Subcutaneous abdominal adipose tissue (tissue), 5 donors: ENCODE measurements around the gene RNF208.

Experiments
- H3K27ac ChIP-seq: one replicate; pipeline ENCODE4 v1.7.0; 2013; ENCODE audit warnings: low read depth, mild to moderate bottlenecking, inconsistent platforms, low read length, moderate library complexity
- H3K27me3 ChIP-seq, 5 donors: one replicate each; pipeline ENCODE4 v1.7.0; 2013; ENCODE audit warnings: low read length in 5 of 5, inconsistent platforms in 1 of 5; ENCODE audit not compliant: control insufficient read depth in 5 of 5, insufficient read depth in 4 of 5
- H3K36me3 ChIP-seq, 5 donors: one replicate each; pipeline ENCODE4 v1.7.0; 2013; ENCODE audit warnings: low read length in 5 of 5; ENCODE audit not compliant: control insufficient read depth in 5 of 5, insufficient read depth in 5 of 5
- H3K4me1 ChIP-seq, 5 donors: one replicate each; pipeline ENCODE4 v1.7.0; 2013; ENCODE audit warnings: low read length in 5 of 5, mild to moderate bottlenecking in 3 of 5, moderate library complexity in 1 of 5; ENCODE audit not compliant: control insufficient read depth in 5 of 5, insufficient read depth in 5 of 5
- H3K4me3 ChIP-seq, 5 donors: one replicate each; pipeline ENCODE4 v1.7.0; 2013; ENCODE audit warnings: low read length in 5 of 5, low read depth in 1 of 5
- H3K9ac ChIP-seq, 5 donors: one replicate each; pipeline ENCODE4 v1.7.0; 2013; ENCODE audit warnings: low read length in 5 of 5, mild to moderate bottlenecking in 4 of 5, moderate library complexity in 3 of 5
- H3K9me3 ChIP-seq, 5 donors: one replicate each; pipeline ENCODE4 v1.7.0; 2013; ENCODE audit warnings: low read length in 5 of 5; ENCODE audit not compliant: control insufficient read depth in 5 of 5
- donor health status: healthy.
- donor health status: healthy.
- donor health status: healthy.
- donor health status: healthy.
- donor health status: healthy.

Gene RNF208

DNA sequence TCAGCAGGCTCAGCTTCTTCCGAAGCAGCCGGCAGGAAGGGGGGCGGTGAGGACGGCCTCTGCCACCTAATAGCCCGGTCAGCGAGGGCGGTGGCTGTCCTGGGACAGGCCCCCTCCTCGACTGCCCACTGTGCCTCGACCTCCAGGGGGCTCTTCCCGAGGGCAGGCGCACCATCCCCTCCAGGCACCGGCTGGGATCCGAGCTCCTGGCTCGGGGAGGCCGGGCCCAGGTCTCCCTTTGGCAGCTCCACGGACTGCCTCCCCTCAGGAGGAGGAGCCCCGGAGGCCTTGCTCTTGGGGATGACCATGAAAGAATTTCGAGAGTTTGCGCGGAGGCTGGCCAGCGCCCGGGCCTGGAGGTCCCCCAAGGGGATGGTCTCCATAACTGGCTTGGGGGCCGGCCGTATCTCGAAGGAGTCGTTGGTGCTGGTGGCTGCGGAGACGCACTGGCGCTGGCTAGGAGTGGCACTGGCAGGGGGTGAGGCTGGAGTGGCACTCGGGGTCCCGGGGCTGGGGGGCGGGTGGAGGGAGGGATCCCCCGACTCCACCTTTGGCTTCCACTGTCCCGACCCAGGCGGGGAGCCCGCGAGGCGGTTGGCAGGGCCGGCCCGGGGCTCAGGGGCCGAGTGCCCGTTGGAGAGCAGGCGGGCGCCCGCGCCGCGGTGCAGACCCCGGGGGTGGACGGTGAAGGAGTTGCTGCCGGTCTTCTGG, 22.5 kb downstream of the RNF208 start:
- H3K4me1 ChIP-seq = peaks cover 7 to 64% (median 51%) of the 10 kb centered on the region in 5 donors
- peak overlapping the region in 2 of 5 donors; percentile 20 to 35 for H3K9ac ChIP-seq
- no peaks in the 10 kb centered on the region for H3K27me3 ChIP-seq
- H3K27ac ChIP-seq = no peak overlapping the region
- H3K4me3 ChIP-seq = peak overlapping the region in 3 of 5 donors; percentile 39 to 60 (median 48)
- H3K9me3 ChIP-seq = no peaks in the 10 kb centered on the region
- H3K36me3 ChIP-seq = no peaks in the 10 kb centered on the region

GRCh38 chr9:137198902-137199283, 23.1 kb downstream of the RNF208 start:
- Histone ChIP-seq H3K4me1 (peaks cover under 1 to 57% (median 45%) of the 10 kb centered on the region in 5 donors), H3K9me3 (no peaks in the 10 kb centered on the region), H3K4me3 (peak overlapping the region in 1 of 5 donors; percentile 48), H3K36me3 (no peaks in the 10 kb centered on the region), H3K9ac (peak overlapping the region in 2 of 5 donors; percentile 17 to 35), H3K27me3 (no peaks in the 10 kb centered on the region), H3K27ac (no peak overlapping the region)

DNA sequence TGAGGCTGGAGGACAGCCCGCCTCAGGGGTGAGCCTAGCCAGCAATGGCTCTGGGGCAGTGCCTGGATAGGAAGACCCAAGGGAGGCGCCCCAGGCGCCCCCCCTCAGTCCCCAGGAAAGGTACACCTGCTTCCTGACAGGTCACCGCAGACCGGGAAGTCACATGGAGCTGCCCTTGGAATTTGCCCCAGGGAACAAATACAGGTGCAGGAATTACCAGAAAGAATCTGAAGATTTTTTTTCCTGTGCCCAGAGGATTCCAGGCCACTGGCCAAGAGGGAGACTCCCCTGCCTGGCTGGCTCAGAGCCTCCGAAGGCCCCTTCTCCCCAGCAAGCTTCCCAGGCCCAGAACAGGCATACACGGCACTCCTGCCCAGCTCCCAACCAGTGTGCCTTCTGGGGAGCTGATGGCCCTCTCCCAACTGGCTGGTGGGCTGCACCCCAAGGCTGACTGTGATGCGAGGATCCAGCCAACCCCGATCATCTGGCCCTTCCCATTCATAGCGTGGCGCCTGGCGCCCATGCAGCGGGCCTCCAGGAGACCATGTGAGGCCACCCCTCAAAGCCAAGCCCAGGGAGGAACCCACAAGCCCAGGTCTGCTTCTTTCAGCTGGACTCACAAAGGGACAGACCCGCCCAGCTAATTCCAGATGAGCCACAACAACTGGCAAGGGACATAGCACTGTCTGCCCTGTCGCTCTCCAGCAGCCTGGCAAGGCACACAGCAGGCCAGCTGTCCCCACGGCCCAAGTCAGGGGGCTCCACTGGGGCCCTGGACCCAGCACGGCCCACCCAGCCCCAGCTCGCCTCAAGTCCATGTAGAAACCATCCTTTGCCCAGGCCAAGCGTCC, 23.8 kb downstream of the RNF208 start:
- Histone ChIP-seq H3K36me3 (no peaks in the 10 kb centered on the region), H3K9me3 (no peaks in the 10 kb centered on the region), H3K27me3 (no peaks in the 10 kb centered on the region), H3K4me1 (peaks cover 0 to 52% (median 39%) of the 10 kb centered on the region in 5 donors), H3K4me3 (no peak overlapping the region), H3K27ac (no peak overlapping the region), H3K9ac (peak overlapping the region in 2 of 5 donors; percentile 13 to 17)

DNA sequence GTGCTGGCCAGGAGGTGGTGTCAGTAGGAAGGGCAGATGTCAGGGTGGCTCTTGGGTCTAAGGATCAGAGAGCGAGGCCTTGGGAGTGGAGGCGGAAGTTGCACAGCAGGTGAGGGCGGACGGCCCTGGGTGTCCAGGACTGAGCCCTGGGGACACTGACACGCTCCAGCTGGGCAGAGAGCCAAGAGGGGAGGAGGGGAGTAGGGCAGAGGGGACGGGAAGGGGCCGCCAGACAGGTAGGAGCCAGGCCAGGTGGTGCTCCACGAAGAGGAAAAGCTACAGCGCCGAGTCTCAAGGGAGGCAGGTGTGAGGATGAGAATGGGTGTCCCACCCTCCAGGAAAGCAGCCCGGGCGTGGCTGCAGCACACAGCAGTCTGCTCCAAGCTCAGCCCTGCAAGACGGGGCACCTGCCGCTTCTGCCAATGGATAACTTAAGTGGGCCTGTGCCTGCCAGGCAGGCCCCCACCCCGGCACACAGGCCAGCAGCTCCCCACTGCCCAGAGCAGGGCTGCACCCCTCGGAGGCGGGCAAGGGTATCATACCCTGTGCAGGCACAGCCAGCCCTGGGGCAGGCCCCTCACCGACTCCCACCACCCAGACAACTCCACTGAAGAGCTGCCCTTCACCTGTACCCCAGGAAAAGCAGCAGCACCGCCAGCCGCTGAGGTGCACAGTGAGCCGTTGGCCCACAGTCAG, 26.4 kb downstream of the RNF208 start:
- peak overlapping the region in 1 of 5 donors; percentile 7 for H3K9ac ChIP-seq
- H3K27ac ChIP-seq = no peak overlapping the region

DNA sequence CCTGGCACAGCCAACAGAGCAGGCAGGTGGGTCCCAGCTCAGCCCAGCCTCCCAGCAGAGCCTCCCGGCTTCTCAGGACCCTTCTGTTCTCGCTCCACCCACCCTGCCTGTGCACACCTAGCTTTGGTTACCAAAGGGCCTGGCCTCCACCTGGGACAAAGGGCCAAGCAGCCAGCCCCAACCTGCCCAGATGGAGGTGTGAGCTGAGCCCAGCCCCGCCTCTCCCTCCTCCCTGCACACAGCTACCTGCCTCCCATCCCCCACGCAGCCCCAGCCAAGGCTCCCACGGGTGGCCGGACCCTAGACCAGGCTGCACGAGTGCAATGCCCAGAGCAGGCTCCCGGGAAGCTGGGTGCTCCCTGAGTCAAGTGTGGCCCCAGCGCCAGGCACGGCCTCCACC, 27.1 kb downstream of the RNF208 start:
- peaks cover 0 to 38% (median 25%) of the 10 kb centered on the region in 5 donors for H3K4me1 ChIP-seq

More for the DNA sequence above, 26.4 kb downstream of the RNF208 start:
- Histone ChIP-seq H3K4me3 (no peak overlapping the region), H3K27me3 (no peaks in the 10 kb centered on the region), H3K9me3 (no peaks in the 10 kb centered on the region), H3K36me3 (peaks cover 0 to 16% (median 15%) of the 10 kb centered on the region in 5 donors), H3K4me1 (peaks cover 0 to 34% (median 21%) of the 10 kb centered on the region in 5 donors)

GRCh38 chr9:137194388-137194787, 27.7 kb downstream of the RNF208 start:
- Histone ChIP-seq H3K4me3 (no peak overlapping the region), H3K27ac (no peak overlapping the region), H3K9ac (no peak overlapping the region), H3K27me3 (no peaks in the 10 kb centered on the region), H3K9me3 (no peaks in the 10 kb centered on the region), H3K36me3 (peaks cover 0 to 25% (median 25%) of the 10 kb centered on the region in 5 donors), H3K4me1 (peaks cover 0 to 38% (median 25%) of the 10 kb centered on the region in 5 donors)

More for the DNA sequence above, 27.1 kb downstream of the RNF208 start:
- H3K36me3 ChIP-seq = peaks cover 0 to 23% (median 22%) of the 10 kb centered on the region in 5 donors
- no peaks in the 10 kb centered on the region for H3K9me3 ChIP-seq
- H3K4me3 ChIP-seq = no peak overlapping the region
- no peak overlapping the region for H3K27ac ChIP-seq
- H3K27me3 ChIP-seq = no peaks in the 10 kb centered on the region
- H3K9ac ChIP-seq = no peak overlapping the region

DNA sequence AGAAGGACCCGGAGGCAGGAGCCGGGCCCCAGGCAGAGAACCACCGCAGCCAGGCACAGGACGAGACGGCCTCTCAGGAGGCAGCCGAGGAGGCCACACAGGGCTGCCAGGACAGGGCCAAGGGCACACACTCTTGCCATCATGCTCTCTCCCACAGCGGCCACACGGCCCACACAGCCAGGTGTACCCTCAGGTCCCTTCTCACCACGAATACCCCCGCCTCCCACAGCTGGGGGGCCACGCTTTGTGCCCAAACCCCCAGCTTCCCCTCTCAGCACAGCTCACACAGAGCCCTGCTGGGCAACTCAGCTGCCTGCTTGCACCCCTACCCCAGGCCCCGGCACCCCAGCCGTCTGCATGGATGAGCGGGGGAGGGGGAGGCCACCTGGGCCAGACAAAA, 28.3 kb downstream of the RNF208 start:
- no peak overlapping the region for H3K4me3 ChIP-seq
- H3K4me1 ChIP-seq = peaks cover 0 to 37% (median 24%) of the 10 kb centered on the region in 5 donors
- H3K27ac ChIP-seq = no peak overlapping the region
- no peaks in the 10 kb centered on the region for H3K27me3 ChIP-seq
- H3K36me3 ChIP-seq = peaks cover 0 to 25% (median 25%) of the 10 kb centered on the region in 5 donors
- H3K9me3 ChIP-seq = no peaks in the 10 kb centered on the region
- no peak overlapping the region for H3K9ac ChIP-seq

- H3K9ac ChIP-seq = no peak overlapping the region
- no peaks in the 10 kb centered on the region for H3K9me3 ChIP-seq
- no peaks in the 10 kb centered on the region for H3K27me3 ChIP-seq
- H3K27ac ChIP-seq = no peak overlapping the region
- peaks cover 0 to 25% (median 25%) of the 10 kb centered on the region in 5 donors for H3K36me3 ChIP-seq
- peaks cover 0 to 33% (median 20%) of the 10 kb centered on the region in 5 donors for H3K4me1 ChIP-seq
- H3K4me3 ChIP-seq = no peak overlapping the region
Observed at GRCh38 chr9:137192859-137193258, 29.2 kb downstream of the RNF208 start.

DNA sequence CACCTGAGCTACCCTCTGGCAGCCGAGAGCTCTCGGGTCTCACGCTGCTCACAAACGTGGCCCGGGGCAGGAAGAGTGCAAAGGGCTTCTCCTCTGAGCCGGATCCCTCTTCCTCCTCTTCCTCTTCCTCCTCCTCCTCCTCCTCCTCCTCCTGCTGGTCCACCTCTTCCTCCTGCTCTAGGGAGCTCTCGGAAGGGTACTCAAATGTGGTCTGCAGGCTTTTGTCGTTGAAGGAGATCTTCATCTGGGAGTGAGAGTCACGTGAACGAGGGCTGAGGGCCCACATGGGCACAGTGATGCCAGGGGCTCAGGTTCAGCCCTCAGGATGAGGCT, 29.6 kb downstream of the RNF208 start:
- H3K27ac ChIP-seq = no peak overlapping the region
- H3K36me3 ChIP-seq = peaks cover 0 to 25% (median 25%) of the 10 kb centered on the region in 5 donors
- H3K27me3 ChIP-seq = no peaks in the 10 kb centered on the region
- H3K4me1 ChIP-seq = peaks cover 4 to 33% (median 22%) of the 10 kb centered on the region in 5 donors
- no peaks in the 10 kb centered on the region for H3K9me3 ChIP-seq
- H3K4me3 ChIP-seq = no peak overlapping the region
- no peak overlapping the region for H3K9ac ChIP-seq
